Measurements from ENCODE around the gene PLCB4. TPM values are rescaled to one million over a fixed set of nuclear protein-coding genes. Genes with fewer than 3 reads are reported as not detected.

PLCB4 gene
- total RNA-seq, 2 experiments from 2014 or later = not detected

- intact Hi-C loops (cut with micrococcal nuclease; ENCODE audit: unreplicated experiment) = no loop called here
Measured at GRCh38 chr20:9258901-9259300, 190.0 kb downstream of the PLCB4 start.

GRCh38 chr20:9260027-9260426 is 191.1 kb downstream of the PLCB4 start:
- no peaks in the 10 kb centered on the region for H4K20me1 ChIP-seq (ENCODE audit: insufficient read depth, low read length)
- no peaks in the 10 kb centered on the region for H3K79me2 ChIP-seq (ENCODE audit: insufficient read depth, low read depth, low read length)
- TF ChIP-seq CTCF (conservative IDR thresholded peaks at IDR 0.05; ENCODE audit: low read length) (no peak), EZH2phosphoT487 (IDR thresholded peaks at IDR 0.05; ENCODE audit: borderline replicate concordance, low read depth, low read length) (no peak)
- no peaks in the 10 kb centered on the region for H3K4me1 ChIP-seq (ENCODE audit: insufficient read depth, low read length, poor library complexity, severe bottlenecking)
- no peak for DNase-seq (ENCODE audit: low spot score)
- intact Hi-C loops (cut with micrococcal nuclease; ENCODE audit: unreplicated experiment) = no loop called here
- POLR2A ChIA-PET = no interaction called here
- no peak overlapping the region for H3K4me3 ChIP-seq (ENCODE audit: low read depth, low read length, poor library complexity, severe bottlenecking)
- no peak overlapping the region for H3K27ac ChIP-seq (ENCODE audit: low read depth, low read length, poor library complexity, severe bottlenecking)
- no peaks in the 10 kb centered on the region for H3K36me3 ChIP-seq (ENCODE audit: insufficient read depth, low read length)
- CTCF ChIA-PET (ENCODE audit: unreplicated experiment) = no interaction called here
- no TSS peak for BruUV-seq (replicated peaks)
- H2AFZ ChIP-seq (ENCODE audit: low read length) = no peak overlapping the region
- H3K9me2 ChIP-seq (ENCODE audit: insufficient read depth, low read length) = no peaks in the 10 kb centered on the region
- H3K9me3 ChIP-seq (ENCODE audit: low read length) = no peaks in the 10 kb centered on the region
- H3K4me2 ChIP-seq (ENCODE audit: low read length) = no peak overlapping the region

More at GRCh38 chr20:9258901-9259300, 190.0 kb downstream of the PLCB4 start:
- no peak overlapping the region for H3K27ac ChIP-seq (ENCODE audit: low read depth, low read length, poor library complexity, severe bottlenecking)
- H4K20me1 ChIP-seq (ENCODE audit: insufficient read depth, low read length) = no peaks in the 10 kb centered on the region
- no peaks in the 10 kb centered on the region for H3K9me3 ChIP-seq (ENCODE audit: low read length)
- no peaks in the 10 kb centered on the region for H3K9me2 ChIP-seq (ENCODE audit: insufficient read depth, low read length)
- H2AFZ ChIP-seq (ENCODE audit: low read length) = no peak overlapping the region
- H3K4me2 ChIP-seq (ENCODE audit: low read length) = no peak overlapping the region
- H3K36me3 ChIP-seq (ENCODE audit: insufficient read depth, low read length) = no peaks in the 10 kb centered on the region
- DNase-seq (ENCODE audit: low spot score) = no peak
- no peak for TF ChIP-seq EZH2phosphoT487 (IDR thresholded peaks at IDR 0.05; ENCODE audit: borderline replicate concordance, low read depth, low read length)
- no peak for TF ChIP-seq CTCF (conservative IDR thresholded peaks at IDR 0.05; ENCODE audit: low read length)
- ChIA-PET CTCF (ENCODE audit: unreplicated experiment) (no interaction called here), POLR2A (no interaction called here)
- H3K4me3 ChIP-seq (ENCODE audit: low read depth, low read length, poor library complexity, severe bottlenecking) = no peak overlapping the region
- no peaks in the 10 kb centered on the region for H3K79me2 ChIP-seq (ENCODE audit: insufficient read depth, low read depth, low read length)
- no peaks in the 10 kb centered on the region for H3K4me1 ChIP-seq (ENCODE audit: insufficient read depth, low read length, poor library complexity, severe bottlenecking)
- BruUV-seq (replicated peaks) = no TSS peak

GRCh38 chr20:9261781-9262180 is 192.9 kb downstream of the PLCB4 start:
- Histone ChIP-seq H3K9me3 (ENCODE audit: low read length) (no peaks in the 10 kb centered on the region), H2AFZ (ENCODE audit: low read length) (no peak overlapping the region), H3K4me2 (ENCODE audit: low read length) (no peak overlapping the region), H4K20me1 (ENCODE audit: insufficient read depth, low read length) (no peaks in the 10 kb centered on the region), H3K4me1 (ENCODE audit: insufficient read depth, low read length, poor library complexity, severe bottlenecking) (no peaks in the 10 kb centered on the region), H3K9me2 (ENCODE audit: insufficient read depth, low read length) (no peaks in the 10 kb centered on the region), H3K4me3 (ENCODE audit: low read depth, low read length, poor library complexity, severe bottlenecking) (no peak overlapping the region), H3K27ac (ENCODE audit: low read depth, low read length, poor library complexity, severe bottlenecking) (no peak overlapping the region), H3K79me2 (ENCODE audit: insufficient read depth, low read depth, low read length) (no peaks in the 10 kb centered on the region), H3K36me3 (ENCODE audit: insufficient read depth, low read length) (no peaks in the 10 kb centered on the region)
- intact Hi-C loops (cut with micrococcal nuclease; ENCODE audit: unreplicated experiment) = no loop called here
- no peak for TF ChIP-seq CTCF (conservative IDR thresholded peaks at IDR 0.05; ENCODE audit: low read length)
- TF ChIP-seq EZH2phosphoT487 (IDR thresholded peaks at IDR 0.05; ENCODE audit: borderline replicate concordance, low read depth, low read length) = no peak
- BruUV-seq (replicated peaks) = no TSS peak
- POLR2A ChIA-PET = no interaction called here
- no peak for DNase-seq (ENCODE audit: low spot score)
- CTCF ChIA-PET (ENCODE audit: unreplicated experiment) = no interaction called here

Measured in OCI-LY7 (cell line).